Right kidney (tissue), 1 donor: ENCODE results near the gene MPZ.

Experiments
- DNase-seq: peaks from one replicate; pipeline ENCODE4 v3.0.0-alpha.2; 2016

Gene MPZ

DNA sequence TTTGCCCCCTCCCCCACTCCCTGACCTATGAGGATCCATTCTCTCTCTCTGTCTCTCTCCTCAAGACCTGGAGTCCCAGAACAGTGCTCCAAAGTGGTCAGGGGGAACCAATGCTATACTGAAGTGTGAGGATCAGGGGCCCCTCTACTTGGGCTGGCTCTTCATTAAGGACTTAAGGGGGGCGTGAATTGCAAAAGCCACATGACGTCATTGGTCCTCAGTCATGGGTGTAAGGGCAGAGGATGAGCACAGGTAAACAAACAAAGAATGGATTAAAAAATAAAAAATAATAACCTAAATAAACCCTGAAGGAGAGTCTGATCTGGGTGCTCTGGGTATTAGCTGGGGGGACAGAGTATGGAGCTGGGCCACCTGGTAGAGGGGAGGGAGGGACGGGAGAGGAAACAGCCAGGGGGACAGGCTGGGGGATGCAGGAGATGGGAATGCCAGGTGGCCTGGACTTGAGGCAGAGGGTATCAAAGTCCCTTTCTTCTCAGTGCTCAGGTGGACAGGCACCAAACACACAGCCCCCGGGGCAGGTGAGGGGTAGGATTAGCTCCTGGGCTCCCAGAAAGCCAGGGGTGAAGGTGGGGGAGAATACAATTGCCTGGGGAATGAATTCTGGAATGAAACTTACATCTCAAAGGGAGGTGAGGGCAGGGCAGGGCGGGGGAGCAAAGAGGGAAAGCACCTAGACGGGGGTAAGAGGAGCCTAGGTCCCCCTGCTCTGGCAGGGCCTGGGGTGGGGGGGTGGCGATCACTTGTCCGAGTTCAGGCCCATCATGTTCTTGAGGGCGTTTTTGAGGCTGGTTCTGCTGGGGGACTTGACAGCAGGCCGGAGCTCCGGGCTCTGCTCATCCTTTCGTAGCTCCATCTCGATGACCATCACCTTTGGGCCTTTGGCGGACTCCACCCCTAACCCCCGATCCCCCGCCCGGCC is 4.6 kb downstream of the MPZ start:
- no peak for DNase-seq

GRCh38 chr1:161300478-161300877 is 9.3 kb downstream of the MPZ start:
- no peak for DNase-seq

DNA sequence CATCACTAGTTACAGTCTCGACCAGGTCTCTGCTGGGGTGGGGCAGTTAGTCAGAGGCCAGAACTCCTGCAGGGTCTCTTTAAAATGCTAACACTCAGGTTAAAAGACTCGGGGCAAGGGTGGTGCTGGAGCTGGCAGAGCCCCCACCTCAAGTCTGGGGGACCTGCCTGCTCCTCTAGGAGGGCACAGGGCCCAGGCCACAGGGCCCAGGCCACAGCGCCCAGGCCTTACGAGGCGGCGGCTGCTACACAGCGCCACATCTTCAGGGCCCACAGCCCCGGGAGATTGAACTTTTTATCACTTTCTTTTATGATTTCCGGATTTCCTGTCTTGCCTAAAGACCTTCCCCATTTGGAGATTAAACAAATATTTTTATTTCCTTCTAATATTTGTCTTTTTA is 10.4 kb downstream of the MPZ start:
- DNase-seq: no peak

- no peak for DNase-seq
These were observed 11.7 kb downstream of the MPZ start for GRCh38 chr1:161298116-161298515.

- no peak for DNase-seq
These were observed 12.4 kb downstream of the MPZ start for GRCh38 chr1:161297415-161297814.

DNA sequence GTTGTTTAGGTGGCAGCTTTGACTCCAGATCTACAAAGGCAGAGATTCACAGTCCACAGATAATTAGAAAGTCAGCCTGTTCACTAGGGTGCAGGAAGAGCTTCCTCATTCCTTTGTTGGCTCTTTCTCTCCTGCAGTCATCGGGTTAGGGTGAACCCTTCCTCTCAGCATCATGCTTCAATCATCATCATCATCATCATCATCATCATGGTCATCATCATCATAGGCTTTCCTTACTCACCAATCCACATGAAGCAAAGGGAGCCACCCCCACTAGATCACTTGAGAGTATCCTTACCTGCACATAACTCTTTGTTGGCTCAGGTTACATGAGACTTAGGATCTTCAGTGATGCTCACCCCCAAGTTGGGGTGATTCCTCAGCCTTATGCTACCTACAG is 19.0 kb downstream of the MPZ start:
- DNase-seq: no peak

GRCh38 chr1:161287482-161288054 is 22.2 kb downstream of the MPZ start:
- no peak for DNase-seq

- DNase-seq: no peak
These were observed 24.2 kb downstream of the MPZ start for GRCh38 chr1:161285521-161285920.

DNA sequence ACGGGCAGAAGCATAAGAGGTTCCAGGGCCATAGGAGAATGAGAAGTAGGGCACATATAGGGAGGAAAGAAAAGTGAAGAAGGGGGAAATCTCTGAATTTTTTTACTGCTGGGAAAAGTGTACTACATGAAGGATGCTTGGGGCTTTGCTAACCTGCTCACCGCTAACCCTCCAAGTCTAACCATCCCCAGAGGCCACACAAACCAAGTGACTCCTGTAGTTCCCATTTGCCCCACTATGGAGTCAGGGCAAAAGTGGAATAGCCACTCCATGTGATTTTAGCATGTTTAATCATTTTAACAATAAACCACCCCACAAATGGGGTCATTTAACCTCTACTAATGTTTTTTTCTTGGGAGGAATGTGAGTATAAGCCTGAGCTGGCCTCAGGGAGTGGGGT is 24.7 kb downstream of the MPZ start:
- DNase-seq: no peak

- no peak for DNase-seq
These were observed 26.8 kb downstream of the MPZ start for GRCh38 chr1:161282991-161283390.

DNA sequence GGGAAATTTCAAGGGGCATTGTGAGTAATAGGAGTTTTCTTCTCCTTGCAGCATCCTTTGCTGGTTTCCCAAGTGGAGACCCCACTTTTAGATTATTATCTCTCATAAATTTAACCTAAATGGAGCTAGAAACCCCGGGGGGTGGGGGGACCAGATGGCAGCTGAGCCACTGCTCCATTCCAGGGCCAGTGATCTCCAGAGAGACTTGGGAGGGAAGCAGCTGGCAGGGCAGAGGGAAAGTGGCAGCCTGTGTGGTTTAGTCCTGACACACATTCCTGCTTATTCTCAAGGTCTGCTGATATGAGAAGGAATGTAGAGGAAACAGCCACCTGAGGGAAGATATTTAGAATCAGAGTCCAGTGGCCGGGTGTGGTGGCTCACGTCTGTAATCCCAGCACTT is 34.9 kb downstream of the MPZ start:
- no peak for DNase-seq

- DNase-seq: no peak
These were observed 36.4 kb downstream of the MPZ start for GRCh38 chr1:161273402-161273801.

- DNase-seq: no peak
These were observed 42.4 kb downstream of the MPZ start for GRCh38 chr1:161267321-161267720.

DNA sequence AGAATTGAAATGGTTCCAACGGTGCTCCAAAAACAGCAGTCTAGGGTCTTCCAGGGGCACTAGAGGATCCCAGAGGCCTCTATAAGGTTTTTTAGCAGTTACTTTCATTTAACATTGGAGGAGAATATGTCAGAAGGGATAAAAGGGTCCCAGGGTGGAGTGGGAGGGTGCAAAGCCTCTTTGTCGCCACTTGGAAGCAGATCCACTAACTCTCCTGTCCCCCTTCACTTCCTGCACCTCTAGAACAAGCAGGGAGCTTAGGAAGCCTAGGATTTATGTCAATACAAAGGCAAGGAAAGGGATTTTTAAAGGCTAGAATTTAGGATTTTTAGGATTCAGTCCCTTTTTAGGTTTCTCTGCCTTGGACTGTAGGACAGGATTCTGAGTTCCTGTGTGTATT is 42.9 kb downstream of the MPZ start:
- no peak for DNase-seq

GRCh38 chr1:161266202-161266601 is 43.6 kb downstream of the MPZ start:
- no peak for DNase-seq

DNA sequence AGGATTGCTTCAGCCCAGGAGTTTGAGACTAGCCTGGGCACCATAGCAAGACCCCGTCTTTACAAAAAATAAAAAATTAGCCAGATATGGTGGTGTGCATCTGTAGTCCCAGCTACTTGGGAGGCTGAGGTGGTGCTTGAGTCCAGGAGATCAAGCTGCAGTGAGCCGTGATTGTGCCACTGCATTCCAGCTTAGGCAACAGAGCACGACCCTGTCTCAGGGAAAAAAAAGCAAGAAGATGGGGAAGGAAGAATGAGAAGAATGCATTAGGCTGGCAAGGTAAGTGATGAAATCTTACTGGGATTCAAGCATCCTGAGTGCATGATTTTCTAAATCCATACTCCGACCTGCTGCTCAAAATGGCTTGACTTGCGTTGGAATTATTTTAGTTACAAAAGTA is 44.5 kb downstream of the MPZ start:
- DNase-seq: no peak

GRCh38 chr1:161261261-161262235 is 48.2 kb downstream of the MPZ start:
- no peak for DNase-seq

DNA sequence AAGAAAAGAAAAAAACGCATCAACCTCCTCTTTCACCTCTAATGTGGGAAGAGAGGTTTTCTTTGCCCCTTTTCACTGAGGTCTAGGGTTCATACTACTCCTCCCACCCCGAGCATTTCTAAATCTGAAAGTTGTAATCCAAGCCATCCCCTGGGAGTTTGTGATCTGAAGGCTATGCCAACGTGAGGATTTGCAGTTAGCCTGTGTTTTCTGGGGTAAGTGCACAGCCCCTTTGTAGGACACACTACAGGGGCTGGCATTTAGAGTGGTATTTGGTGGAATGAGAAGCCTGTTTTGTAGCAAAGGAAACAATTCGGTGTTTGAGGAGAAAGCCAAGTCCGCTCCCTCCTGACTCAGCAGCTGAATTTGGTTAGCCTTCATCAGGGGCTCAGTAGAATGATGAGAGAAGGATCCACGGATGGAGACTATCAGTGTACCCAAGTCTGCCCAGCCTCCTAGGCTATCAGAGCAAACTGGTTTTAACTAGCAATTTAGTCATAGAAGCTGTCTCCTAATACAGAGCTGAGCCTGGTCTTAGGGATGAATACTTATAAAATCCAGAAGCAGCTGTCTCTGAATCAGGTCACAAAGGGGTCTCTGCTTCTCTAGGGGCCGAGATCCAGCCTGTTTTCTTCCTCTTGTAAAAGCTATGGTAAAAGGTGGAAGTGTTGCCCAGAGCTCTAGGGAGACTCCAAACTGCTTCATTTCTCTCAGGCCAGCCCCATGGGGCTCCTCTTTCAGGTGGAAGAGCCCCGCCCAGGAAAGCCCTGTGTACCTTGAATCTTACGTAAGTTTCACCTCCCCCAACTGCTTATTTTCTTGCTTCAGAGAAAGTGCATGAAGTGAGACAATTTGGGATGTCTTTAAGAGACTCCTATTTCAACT is 49.1 kb downstream of the MPZ start:
- no peak for DNase-seq

- no peak for DNase-seq
These were observed 50.0 kb downstream of the MPZ start for GRCh38 chr1:161259765-161260164.

GRCh38 chr1:161259345-161259702 is 50.4 kb downstream of the MPZ start:
- DNase-seq: no peak

GRCh38 chr1:161258439-161259344 is 51.1 kb downstream of the MPZ start, which contains the start of gene PCP4L1:
Gene PCP4L1, plus strand, starts transcription at chr1:161258745. Its CDS starts 230 bp downstream, at chr1:161258975.
- peak; percentile 76 for DNase-seq
